Activated naive CD4-positive, alpha-beta T cell treated with Interleukin-2 at 50 U/mL for 16 hours (primary cell): ENCODE results near the gene DAPL1.

Experiments used
- DNase-seq: peaks from one replicate; pipeline ENCODE4 v3.0.0-alpha.2; 2020

The DAPL1 gene

DNA sequence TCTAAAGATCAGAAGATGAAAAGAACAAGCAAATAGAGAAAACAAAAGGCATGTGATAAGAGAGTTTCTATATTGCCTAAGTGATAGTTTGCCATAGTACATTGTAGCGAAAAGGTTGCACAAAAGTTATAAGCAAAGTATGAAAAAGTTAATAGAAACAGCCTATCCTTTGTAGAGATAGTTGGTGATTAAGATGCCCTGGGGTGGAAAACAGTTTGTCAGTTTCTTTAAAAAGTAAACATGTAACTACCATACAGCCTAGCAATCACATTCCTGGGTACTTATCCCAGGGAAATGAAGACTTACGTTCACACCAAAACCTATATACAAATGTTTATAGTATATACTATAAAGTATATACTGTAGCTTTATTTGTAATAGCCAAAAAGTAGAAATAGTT, 16.9 kb upstream of the DAPL1 start:
- no peak for DNase-seq

DNA sequence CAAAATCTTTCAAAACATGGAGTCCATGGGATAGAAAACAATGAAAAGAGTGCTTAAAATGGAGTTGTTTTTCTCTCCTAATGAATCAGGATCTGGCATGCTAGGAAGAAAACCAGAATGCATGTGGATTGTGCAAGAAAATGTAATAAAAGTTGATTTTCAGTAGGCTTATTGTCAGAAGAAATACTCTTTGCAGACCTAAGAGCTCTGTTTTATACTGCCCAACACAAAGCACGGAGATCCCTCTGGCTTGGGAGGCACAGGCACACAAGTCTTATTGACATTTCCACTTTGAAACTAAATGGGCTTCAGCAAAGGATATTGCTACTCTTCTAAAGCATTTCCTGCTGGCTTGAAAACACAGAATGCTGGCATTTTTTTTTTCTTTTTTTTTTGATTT, 15.5 kb upstream of the DAPL1 start:
- DNase-seq: no peak

DNA sequence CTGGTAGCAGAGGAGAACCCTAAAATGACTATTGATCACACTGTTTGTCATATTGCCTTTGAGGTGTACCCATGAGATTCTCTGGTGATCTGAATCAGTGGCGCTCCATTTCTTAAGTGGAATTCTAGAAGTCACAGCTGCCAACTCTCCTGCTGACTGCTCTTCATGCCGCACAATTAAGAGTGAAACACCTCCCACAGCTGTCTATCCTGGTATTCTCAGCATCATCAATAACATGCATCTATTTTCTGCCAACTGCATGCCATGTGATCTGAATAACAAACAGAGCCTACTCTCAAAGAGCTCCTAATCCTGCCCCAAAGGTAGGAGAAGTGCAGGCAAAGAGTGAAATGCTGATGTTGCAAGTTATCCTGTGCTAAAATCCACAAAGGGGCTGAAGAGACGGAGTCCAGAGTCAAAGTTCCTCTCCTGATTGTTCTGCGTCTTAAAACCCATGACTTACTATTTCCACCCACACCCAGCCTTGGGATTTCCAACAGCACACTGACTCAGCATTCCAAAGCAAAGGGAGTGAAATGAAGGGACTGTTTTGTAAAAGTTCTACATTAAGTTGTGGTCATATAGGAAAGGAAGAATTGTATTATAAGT, 13.7 kb upstream of the DAPL1 start:
- no peak for DNase-seq

DNA sequence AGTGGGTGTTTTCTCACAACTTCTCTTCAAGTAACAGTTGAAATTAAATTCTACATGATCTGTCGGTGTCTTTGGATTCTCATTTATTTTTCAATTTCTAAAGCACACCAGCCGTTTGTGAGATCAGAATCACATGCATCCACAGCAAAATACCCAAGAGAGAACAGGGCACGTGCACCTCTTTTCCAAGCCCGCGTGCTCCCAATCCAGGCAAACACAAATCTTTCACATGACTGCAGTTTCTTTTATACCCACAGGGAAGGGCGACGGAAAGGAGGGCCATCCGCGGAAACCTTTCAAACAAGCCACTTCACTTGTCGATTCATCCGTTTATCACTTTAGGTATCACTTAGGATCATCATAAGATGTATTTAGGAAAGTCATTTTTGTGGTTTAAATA, 13.0 kb upstream of the DAPL1 start:
- DNase-seq: no peak

DNA sequence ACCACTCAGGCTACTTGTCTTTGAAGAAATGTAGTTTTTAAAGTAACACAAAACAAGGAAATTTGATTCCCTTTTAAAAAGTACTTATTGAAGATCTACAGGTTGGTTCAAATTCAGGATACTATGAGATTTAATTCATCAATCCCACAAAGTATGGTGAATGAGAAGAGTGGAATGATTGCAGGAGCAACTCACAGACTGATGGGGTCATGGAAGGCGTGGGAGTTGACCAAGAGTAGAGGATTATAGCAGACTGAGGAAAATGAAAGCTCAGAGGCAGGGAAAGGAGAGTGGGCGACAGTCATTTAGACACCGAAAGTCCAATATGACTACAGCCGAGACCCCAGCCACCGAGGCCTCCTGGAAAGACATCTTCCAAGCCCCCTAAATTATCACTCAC, 12.5 kb upstream of the DAPL1 start:
- DNase-seq: no peak

DNA sequence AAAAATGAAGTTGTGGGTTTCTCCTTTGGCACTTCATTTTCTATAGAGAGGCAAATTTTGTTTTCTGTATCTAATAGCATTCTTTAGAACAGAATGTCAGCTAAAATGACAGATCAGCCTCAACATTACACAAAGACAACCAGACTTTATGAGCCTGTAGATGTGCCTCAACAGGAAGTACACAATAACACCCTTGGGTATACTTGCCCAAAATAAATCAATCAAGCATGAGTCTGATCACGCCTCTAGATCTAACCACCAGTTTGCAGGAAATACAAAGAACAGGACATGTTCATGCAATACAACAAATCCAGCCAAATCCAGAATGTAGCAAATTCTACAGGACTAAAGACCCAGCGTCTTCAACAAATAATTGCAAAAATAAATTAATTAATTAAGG, 11.2 kb upstream of the DAPL1 start:
- DNase-seq: no peak

DNA sequence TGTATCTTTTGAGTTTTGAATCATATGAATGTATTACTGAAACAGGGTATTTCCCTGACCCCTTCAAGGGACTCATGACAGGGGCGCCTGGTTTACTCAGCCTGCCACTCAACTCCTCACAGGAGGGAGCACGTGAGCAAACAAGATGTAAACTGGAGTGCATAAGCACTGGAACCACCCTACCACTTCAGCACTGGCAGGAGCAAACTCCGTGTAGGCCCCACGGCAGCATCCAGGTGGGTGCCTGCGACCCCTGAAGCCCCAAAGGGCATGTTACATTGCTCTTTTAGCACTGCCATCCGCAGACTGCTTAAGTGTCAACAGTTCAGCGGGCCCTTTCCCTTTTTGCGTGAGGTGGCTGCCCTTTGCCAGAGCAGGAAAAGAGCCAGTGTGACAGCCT, 8.2 kb upstream of the DAPL1 start:
- no peak for DNase-seq

DNA sequence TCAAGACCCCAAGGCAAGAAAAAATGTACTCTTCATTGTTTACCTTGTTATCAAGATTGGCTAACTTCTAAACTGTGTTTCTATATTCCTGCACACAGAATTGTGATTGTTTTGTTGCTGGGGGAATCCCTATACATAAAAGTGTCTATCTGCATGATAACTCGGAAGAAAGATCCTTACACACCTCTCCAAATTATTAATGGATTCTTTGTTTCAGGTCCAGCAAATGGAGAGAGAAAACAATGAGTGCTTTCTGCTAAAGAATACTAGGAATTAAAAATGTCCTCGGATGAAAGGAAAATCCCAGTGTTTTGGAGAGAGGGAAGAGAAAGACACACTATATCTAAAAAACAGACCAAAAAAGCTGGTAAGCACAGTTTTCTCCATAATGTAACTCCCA, 6.2 kb upstream of the DAPL1 start:
- DNase-seq: no peak

DNA sequence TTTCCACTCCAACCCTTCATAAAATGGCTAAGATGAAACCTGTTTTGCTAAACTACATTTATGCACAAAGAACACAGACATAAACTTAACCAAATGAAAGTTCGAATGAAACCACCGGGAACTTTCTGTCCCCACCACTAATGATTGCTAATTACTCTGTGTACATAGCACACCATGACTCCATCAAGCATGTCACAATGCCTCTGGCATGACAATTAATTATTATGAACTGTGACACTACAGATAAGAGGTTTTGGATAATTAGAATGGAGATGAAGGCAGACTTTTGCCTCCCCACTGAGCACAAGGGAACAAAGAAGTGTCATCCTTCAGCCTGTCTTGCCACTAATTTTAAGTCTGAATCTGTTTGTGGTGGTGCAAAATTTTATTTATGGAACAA, 1.5 kb downstream of the DAPL1 start:
- DNase-seq: no peak

DNA sequence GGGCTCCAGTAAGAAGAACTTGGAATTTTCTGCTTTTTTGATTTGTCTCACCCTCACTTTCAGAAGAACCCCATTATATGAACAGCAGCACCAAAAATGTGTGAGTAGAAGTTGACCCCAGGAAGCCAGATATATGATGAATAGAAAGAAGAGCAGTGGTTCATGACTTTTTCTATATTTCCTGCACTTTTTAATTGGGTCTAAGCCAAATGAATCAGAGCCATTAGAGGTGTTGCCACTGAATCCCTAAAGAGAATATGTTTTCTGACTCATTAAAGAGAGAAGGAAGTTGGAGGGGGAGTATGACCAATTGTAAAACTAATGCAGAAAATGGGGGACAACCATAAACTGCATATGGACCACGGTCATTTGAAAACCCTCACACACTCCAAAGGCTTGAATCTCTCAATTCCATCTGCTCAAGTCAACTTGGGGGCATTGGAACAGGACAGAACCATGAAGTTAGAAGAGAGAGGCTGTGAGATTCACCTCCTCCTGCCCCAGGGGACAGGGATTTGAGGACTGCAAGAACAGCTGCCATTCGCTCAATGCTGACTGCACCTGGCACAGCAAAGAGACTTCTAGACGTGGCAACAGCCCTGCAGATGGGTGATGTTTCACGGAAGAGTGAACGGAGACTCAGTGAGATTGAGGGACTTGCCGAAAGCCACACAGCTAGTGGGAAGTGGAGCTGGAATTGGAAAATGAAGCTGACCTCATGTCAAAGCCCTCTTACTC, 3.0 kb downstream of the DAPL1 start:
- no peak for DNase-seq

DNA sequence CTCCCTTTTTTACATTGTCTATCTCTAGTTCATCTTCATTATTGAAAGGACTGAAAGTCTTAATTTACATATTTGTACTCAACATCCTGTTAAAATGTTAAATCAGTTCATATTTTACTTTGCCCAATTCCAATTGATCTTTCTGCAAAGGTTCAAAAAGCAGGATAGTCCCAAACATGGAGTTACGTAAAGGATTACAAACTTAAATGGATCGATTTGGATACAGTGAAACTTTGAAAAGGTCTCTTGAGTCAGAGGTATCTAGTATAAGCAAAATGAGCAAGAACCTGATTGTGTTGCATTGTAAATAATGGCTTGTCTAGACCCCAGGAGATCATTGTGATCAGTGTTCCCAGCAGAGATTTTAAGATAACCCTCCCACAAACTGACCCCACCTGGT, 4.1 kb downstream of the DAPL1 start:
- no peak for DNase-seq

DNA sequence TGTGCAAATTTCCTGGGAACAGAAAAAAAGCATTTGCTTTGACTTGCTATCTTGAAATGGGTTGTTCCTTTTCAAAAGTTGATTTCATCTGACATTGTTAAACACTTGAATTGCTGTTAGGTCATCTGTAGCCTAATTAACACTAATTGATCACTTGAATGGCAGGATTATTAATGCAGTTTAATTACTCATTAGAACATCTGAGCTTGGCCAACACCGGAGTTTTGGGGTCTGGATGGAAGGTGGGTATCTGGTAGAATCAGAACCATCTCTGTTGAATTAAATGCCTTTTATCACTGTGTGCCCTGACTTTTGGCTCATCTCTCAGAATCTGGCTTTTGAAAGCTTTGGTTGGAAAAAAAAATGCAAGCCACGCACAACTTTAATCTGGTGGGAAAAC, 8.4 kb downstream of the DAPL1 start:
- DNase-seq: no peak

DNA sequence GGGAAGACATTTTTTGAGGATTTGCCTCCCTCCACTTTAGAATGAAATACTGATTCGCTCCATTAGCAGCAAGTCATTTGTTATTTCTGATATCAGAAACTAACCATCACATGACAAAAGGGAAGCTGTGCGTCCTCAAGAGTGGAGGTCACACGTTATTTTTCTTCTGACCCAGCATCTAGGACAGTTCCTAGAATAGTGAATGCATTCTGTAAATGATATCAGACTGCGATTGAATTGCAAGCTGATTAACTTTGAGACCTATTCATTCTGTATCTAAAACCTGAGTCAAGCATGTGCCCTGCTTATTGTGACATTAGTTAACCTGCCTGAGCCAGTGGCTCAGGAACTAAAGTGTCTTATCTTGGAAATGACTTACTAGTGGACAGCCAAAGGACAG, 10.1 kb downstream of the DAPL1 start:
- DNase-seq: no peak

DNA sequence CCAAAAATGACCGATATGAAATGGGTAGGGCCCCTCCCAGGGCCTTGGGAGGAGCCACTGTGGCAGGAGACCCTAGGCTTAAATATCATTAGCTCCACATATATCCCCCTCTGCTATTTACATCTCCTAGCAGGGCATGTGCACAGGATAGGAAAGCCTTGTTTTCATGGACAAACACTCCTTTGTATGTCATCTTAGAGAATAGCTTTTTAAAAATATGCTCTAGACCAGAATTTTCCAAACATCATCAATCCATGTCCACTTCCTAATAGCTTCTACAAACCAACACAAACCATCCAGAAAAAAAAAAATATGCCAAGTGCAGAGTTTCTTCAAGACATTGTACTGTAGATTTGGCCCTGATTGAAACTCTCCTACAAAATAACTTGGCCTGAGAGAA, 10.8 kb downstream of the DAPL1 start:
- no peak for DNase-seq

DNA sequence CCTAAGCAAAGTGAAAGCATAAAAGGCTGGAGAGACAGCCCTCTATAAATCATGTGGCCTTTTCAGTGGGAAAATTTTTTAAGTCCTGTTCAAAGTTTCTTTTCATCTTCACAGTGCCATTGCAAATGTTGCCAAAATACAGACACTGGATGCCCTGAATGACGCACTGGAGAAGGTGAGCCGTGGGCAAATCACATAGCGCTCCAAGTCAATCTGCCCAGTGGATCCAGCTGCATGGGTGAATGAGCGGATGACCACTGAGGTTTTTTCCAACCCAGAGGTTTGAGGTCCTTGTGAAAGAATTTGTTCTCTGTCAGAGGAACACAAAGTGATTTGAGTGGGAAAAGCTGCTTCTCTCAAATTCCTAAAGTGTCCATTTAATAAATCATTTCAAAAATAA, 11.8 kb downstream of the DAPL1 start:
- no peak for DNase-seq

DNA sequence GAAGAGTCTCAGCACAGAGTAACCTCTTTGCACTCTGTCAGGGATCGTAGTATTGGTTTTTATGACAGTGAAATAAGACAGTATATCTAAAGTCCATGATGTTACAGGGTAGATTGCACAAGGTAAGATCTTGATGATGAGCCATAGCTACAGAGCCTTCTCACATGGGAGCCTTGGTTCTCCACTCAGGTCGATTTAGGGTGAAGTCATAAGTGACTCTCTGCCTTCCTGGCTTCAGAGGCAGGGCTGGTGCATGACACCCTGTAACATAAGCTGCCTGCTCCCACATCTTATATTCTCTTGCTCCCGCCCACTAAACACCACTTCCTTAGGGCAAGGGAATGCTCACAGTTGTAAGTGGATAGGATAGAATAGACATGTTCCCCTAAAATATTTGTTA, 13.3 kb downstream of the DAPL1 start:
- DNase-seq: no peak

DNA sequence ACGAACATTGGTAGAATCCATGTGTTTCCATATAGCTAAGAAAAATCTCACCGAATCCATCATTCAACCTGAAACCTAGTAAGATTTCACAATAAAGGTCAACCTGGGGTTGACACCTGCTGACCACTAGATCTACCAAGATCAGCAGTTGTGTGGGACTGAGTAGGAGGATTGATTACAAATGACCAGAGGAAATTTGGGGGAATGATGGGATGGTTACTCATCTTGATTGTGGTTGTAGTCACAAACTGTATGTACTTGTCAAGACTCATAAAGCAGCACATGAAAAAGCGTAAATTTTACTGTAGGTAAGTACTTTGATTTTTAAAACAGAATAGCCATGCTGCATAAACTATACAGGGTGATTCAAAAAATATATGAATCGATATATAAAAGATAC, 14.7 kb downstream of the DAPL1 start:
- no peak for DNase-seq

DNA sequence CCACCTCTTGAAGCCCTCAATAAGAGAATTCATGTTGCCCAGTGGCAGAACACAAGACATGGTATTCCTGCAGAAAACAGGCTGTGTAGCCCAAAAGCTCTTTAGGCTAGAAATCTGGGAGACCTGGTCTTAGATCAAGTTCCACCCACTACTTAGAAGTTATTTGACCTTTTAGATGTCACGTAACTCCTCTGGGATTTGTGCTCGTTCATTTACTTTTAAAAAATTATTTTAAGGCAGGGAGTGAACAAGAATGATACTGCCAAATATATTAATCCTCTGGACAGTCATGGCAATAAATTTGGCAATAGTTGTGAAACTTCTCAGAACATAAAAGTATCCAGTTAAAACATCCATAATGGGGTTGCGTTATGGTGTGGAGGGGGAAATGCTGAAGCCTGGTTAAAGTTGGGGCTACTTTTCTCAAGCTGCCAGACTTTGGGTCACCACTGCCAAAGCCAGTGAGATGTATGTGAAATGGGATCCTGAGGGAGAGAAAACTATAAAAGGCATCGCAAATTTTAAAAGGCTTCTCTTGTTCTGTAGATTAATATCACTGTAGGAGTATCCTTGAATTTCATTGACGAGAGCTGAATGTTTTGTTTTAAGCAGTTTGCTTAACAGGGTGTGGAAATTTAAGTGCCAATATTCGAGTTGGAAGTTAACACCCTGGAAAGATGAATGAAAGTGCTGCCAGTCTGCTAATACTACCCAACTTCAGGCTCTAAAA, 15.8 kb downstream of the DAPL1 start:
- DNase-seq: no peak

DNA sequence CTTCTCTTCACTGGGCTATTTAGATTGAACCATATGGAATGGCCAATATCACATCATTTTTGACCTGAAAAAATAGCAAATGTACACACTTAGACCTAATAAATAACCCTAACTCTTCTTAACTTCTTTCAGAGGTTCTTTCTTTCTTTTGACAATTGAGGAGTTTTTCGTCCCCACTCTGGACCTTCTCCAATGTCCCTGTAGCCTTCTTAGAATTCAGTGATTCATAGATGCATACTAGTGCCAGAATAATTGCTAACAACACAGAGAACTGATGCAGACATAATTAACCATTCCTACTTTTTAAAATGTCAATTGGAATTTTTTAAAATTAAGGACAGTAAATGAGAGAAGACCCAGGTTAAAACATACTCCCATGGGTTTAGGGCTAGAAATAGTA, 20.0 kb downstream of the DAPL1 start:
- DNase-seq: no peak

DNA sequence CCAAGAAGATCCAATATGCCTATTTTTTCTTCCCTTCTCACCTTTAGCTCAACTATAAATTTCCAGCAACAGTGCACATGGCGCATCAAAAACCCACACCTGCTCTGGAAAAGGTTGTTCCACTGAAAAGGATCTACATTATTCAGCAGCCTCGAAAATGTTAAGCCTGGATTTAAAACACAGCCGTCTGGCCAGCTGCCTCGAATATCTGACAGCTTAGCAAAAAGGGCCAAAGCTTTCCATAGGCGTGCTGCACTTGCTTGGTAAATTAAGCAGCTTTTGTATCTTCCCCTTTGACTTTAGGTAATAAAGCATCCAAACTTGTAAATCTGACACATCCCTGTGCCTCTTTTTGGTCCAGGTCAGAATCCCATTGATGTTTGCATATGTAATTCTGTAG, 20.5 kb downstream of the DAPL1 start:
- no peak for DNase-seq

DNA sequence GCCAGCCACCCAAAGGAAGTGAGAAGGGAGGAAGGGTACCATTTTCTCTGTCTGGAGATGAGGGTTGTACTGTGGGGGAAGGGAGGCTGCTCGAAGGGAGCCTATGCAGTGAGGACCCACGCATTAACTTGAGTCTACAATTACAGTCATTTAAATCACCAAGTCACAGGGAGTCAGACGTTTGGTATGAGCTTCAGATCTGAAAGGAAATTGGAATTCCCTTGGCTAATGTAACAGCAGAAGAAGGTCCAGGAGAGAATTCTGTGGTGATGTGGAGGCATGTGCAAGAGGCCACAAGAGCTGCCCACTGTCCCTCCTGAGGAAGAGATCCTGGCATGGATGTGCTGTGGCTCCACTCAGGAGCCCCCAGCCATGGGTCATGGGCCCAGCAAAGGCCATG, 22.5 kb downstream of the DAPL1 start:
- DNase-seq: no peak

DNA sequence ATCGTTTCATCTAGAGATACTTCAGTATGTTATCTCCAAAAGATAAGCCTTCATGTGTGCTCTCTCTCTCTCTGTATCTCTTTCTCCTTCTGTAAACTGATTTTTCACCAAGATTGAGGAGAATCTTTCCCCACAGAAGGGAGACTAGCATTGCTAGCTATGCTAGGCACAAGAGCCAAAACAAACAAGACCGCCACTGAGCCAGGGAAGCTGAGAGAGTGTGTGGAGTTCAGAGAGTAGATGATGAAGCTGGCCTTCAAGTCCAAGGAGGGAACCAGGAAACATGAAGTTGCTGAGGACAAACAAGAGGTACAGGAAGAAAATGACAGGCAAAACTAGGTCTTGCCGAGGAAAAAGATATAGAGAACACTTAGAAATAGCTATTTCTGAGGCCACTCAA, 23.4 kb downstream of the DAPL1 start:
- no peak for DNase-seq

DNA sequence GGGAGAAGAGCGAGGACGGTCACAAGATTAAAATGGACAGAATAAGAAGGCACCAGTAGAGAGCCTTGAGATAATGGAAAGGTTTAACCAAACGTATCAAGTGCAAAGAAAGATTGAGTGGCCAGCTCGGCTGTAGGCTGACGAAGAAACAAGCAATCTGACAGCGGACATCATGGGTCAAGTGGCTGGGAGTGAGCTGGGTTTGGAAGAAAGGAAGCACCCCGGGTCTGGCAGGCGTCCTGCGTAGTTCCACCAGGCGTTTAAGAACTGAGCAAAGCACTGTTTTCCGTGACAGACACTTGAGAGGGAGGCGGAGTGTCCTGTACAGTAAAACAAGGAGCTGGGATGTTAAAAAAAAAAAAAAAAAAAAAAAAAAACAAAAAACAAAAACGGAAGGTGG, 27.1 kb downstream of the DAPL1 start:
- DNase-seq: no peak

DNA sequence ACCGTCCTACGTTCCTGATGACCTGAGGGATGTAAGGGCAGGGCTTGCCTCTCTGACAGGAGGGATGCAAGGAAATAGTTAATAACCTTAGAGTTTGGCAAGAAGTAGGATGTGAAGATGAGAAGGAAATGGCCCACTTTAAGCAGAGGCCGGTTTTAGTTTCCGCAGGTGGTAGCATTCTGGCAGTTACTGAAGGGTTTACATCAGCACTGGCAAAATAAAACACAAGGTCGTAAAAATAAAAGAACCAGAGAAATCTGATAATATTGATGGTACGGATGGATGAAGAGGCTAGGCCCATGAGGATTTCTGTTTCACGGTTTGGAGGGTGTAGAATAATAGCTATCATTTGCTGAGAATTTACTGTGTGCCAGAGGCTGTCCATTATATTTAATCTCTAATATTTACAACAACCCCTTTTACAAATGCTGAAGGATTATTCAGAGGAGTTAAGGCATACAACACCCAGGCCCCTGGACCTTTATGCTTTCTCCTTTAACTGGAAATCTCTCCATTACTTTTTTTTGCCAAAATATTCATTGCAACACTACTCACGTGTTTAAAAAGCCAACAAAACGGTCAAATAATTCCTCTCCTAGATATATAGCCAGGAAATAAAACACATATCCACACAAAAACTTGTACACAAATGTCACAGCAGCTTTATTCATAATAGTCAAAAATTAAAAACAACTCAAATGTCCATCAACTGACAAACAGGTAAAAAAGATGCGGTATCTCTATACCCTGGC, 28.5 kb downstream of the DAPL1 start:
- no peak for DNase-seq
